Tibial artery (tissue), 4 donors: ENCODE data around the gene RNF26.
A peak's percentile ranks its signal among the peaks of the same experiment; 100 is the strongest.

Experiments used
- DNase-seq, 2 donors: peaks; one replicate each; pipeline ENCODE4 v3.0.0-alpha.2; 2019
- H3K27ac ChIP-seq, 2 donors: fragments of 200-600 bp; sonication (generic) in 1 of 2; 1 replicate in 1 of 2; 2 replicates in 1 of 2; pipeline ENCODE4 v1.5.1; 2018 to 2019; ENCODE audit warnings: mild to moderate bottlenecking in 1 of 2
- H3K27me3 ChIP-seq, 2 donors: fragments of 200-600 bp; sonication (generic) in 1 of 2; one replicate each; pipeline versions ENCODE4 v1.5.1 to v1.6.0; 2016 to 2019
- H3K36me3 ChIP-seq, 3 donors: fragments of 200-600 bp; sonication (generic) in 2 of 3; one replicate each; pipeline ENCODE4 v1.5.1; 2016 to 2019; ENCODE audit warnings: mild to moderate bottlenecking in 2 of 3
- H3K4me1 ChIP-seq, 4 donors: fragments of 200-600 bp; sonication (generic) in 2 of 4; 1 replicate in 3 of 4; 2 replicates in 1 of 4; pipeline ENCODE4 v1.5.1; 2016 to 2019
- H3K4me3 ChIP-seq, 2 donors: fragments of 200-600 bp; sonication (generic) in 1 of 2; 1 replicate in 1 of 2; 2 replicates in 1 of 2; pipeline ENCODE4 v1.5.1; 2018 to 2019; ENCODE audit warnings: mild to moderate bottlenecking in 2 of 2
- H3K9me3 ChIP-seq, 3 donors: fragments of 200-600 bp; sonication (generic) in 1 of 3; one replicate each; pipeline ENCODE4 v1.5.1; 2016 to 2019
- intact Hi-C: fragments of 100-400 bp; cut with DNase I; formaldehyde crosslinking; loops from one replicate; pipeline ENCODE4 v1.15.0; 2023; ENCODE audit warnings: low total_unique reads
- TF ChIP-seq, protein P1 (sequence below), 2 experiments: fragments of 200-600 bp in 1 of 2; fragments of 450-650 bp in 1 of 2; IDR thresholded peaks; one replicate each; pipeline ENCODE4 v1.5.1; 2017 to 2019; ENCODE audit warnings: antibody characterized with exemption in 2 of 2, mild to moderate bottlenecking in 1 of 2, moderate library complexity in 1 of 2

Gene RNF26

DNA sequence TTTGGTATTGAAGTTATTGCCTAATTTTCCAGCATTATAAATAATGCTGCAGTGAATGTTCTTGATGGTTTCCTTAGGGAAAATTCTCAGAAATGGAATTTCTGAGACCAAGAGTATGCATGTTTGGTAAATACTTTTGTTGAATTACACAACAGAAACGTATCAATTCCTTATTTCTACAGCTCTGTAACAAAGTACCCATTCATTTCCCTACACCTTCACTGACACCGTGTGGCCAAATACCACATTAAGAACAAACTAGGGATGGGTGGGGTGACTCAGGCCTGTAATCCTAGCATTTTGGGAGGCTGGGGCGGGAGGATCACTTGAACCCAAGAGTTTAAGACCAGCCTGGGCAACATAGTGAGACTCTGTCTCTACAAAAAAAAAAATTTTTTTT is 39.1 kb upstream of the RNF26 start:
- intact Hi-C loops = no loop called here
- H3K36me3 ChIP-seq = peaks cover 22 to 60% (median 48%) of the 10 kb centered on the region in 3 donors
- TF ChIP-seq, protein P1, sequence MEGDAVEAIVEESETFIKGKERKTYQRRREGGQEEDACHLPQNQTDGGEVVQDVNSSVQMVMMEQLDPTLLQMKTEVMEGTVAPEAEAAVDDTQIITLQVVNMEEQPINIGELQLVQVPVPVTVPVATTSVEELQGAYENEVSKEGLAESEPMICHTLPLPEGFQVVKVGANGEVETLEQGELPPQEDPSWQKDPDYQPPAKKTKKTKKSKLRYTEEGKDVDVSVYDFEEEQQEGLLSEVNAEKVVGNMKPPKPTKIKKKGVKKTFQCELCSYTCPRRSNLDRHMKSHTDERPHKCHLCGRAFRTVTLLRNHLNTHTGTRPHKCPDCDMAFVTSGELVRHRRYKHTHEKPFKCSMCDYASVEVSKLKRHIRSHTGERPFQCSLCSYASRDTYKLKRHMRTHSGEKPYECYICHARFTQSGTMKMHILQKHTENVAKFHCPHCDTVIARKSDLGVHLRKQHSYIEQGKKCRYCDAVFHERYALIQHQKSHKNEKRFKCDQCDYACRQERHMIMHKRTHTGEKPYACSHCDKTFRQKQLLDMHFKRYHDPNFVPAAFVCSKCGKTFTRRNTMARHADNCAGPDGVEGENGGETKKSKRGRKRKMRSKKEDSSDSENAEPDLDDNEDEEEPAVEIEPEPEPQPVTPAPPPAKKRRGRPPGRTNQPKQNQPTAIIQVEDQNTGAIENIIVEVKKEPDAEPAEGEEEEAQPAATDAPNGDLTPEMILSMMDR (IDR thresholded peaks at IDR 0.05) = peak in 1 of 2 experiments; percentile 5
- H3K9me3 ChIP-seq = peaks cover 0 to 7% (median 0%) of the 10 kb centered on the region in 3 donors
- DNase-seq = no peak
- no peak overlapping the region for H3K4me3 ChIP-seq
- H3K27ac ChIP-seq = no peak overlapping the region
- peaks cover 0 to 18% (median 13%) of the 10 kb centered on the region in 4 donors for H3K4me1 ChIP-seq
- no peaks in the 10 kb centered on the region for H3K27me3 ChIP-seq

DNA sequence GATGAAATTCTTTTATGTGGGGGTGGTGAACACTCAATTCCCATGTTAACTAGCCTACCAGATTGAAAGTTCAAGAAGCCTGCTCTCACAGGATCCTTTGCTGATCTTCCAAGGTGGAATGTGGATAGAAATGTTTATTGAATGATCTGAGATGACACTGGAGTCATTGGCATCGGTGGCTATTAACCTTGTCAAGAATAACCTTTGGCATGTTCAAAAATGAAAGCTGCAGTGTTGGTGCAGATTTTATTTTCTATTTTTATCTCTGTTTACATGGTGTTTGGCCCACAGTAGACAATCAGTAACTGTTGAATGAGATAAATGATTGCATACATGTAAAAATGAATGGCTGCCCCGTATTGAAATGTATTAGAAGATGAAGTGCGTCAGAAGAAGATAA is 36.4 kb upstream of the RNF26 start:
- no peak for DNase-seq

DNA sequence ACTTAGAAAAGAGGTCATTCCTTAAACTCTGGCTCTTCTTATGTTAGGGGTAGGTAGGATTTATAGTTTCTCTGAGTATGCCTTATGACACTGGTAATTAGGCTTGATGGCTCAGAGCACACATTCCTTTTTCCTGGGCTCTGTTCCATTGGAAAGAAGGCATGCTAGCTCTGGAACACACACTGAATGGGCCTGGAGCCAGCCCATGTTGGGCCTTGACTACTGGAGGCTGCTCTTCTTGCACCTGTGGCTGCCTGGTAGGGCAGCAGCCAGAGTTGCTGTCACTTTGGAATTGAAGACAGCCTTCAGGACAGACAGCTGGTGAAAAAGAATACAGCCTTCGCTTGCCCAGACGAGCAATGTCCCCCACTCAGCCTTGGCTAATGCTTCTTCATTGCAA is 35.6 kb upstream of the RNF26 start:
- peaks cover 0 to 23% (median 13%) of the 10 kb centered on the region in 4 donors for H3K4me1 ChIP-seq
- TF ChIP-seq, protein P1 (IDR thresholded peaks at IDR 0.05) = no peak
- intact Hi-C loops = no loop called here
- H3K9me3 ChIP-seq = no peaks in the 10 kb centered on the region
- H3K27ac ChIP-seq = peak overlapping the region; percentile 2 to 56
- H3K36me3 ChIP-seq = peaks cover 16 to 71% (median 58%) of the 10 kb centered on the region in 3 donors
- H3K4me3 ChIP-seq = no peak overlapping the region
- no peak for DNase-seq
- no peaks in the 10 kb centered on the region for H3K27me3 ChIP-seq

More for the DNA sequence above, 36.4 kb upstream of the RNF26 start:
- peak overlapping the region; percentile 2 to 56 for H3K27ac ChIP-seq
- H3K27me3 ChIP-seq = no peaks in the 10 kb centered on the region
- intact Hi-C loops = no loop called here
- peaks cover 0 to 23% (median 13%) of the 10 kb centered on the region in 4 donors for H3K4me1 ChIP-seq
- H3K4me3 ChIP-seq = no peak overlapping the region
- H3K36me3 ChIP-seq = peaks cover 12 to 68% (median 54%) of the 10 kb centered on the region in 3 donors
- TF ChIP-seq, protein P1 (IDR thresholded peaks at IDR 0.05) = no peak
- no peaks in the 10 kb centered on the region for H3K9me3 ChIP-seq

DNA sequence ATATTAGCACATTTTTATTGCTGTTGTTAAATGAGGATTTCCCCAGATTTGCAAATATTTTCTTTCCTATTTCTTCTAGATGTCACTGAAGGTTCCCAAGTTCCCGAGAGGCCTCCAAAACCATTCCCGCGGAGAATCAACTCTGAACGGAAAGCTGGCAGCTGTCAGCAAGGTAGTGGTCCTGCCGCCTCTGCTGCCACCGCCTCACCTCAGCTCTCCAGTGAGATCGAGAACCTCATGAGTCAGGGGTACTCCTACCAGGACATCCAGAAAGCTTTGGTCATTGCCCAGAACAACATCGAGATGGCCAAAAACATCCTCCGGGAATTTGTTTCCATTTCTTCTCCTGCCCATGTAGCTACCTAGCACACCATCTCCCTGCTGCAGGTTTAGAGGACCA is 34.9 kb upstream of the RNF26 start:
- intact Hi-C loops = no loop called here
- Histone ChIP-seq H3K27ac (peak overlapping the region in 1 of 2 donors; percentile 4), H3K9me3 (no peaks in the 10 kb centered on the region), H3K4me3 (no peak overlapping the region), H3K27me3 (no peaks in the 10 kb centered on the region), H3K36me3 (peaks cover 16 to 77% (median 63%) of the 10 kb centered on the region in 3 donors), H3K4me1 (peaks cover 0 to 23% (median 13%) of the 10 kb centered on the region in 4 donors)
- no peak for DNase-seq
- TF ChIP-seq, protein P1 (IDR thresholded peaks at IDR 0.05) = no peak

DNA sequence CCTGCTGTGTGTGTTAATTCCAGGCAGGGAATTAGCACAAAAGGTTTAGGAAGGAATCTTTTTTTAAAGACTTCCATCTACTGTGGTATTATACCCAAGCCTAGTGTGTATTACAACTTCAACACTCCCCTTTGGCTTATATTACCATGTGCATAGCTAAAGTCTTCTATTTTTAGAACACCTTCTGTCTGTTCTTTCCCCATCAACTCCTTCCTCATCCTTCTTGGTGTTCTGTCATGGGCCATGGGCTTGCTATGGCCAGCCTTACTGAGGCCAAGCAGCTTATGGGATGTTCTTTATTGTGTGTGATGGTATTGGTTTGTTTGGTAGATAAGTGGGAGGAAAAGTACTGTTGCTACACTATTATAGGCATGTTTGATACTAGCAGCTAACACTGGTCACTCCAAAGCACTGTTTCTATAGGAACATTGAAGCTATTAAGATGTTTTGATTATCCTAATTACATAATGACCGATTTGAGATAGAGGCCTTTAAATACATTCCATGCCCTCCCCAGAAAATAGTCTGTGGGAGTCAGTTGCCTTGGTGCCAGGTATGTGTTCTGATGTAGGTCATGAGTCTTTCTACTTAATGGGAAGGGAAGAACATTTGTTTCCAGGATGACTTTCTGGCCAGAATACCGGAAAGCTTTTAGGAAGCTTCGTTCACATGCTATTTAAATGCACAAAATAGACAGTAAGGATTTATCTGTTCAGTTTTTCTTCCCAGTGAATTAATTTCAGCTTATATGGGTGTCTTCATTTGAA is 33.9 kb upstream of the RNF26 start:
- H3K27ac ChIP-seq = no peak overlapping the region
- H3K27me3 ChIP-seq = no peaks in the 10 kb centered on the region
- intact Hi-C loops = no loop called here
- H3K36me3 ChIP-seq = peaks cover 16 to 77% (median 63%) of the 10 kb centered on the region in 3 donors
- no peaks in the 10 kb centered on the region for H3K9me3 ChIP-seq
- TF ChIP-seq, protein P1 (IDR thresholded peaks at IDR 0.05) = no peak
- no peak overlapping the region for H3K4me3 ChIP-seq
- peaks cover 0 to 32% (median 20%) of the 10 kb centered on the region in 4 donors for H3K4me1 ChIP-seq
- DNase-seq = no peak
